Measurements from ENCODE around the gene KCNQ1OT1.

KCNQ1OT1 gene

DNA sequence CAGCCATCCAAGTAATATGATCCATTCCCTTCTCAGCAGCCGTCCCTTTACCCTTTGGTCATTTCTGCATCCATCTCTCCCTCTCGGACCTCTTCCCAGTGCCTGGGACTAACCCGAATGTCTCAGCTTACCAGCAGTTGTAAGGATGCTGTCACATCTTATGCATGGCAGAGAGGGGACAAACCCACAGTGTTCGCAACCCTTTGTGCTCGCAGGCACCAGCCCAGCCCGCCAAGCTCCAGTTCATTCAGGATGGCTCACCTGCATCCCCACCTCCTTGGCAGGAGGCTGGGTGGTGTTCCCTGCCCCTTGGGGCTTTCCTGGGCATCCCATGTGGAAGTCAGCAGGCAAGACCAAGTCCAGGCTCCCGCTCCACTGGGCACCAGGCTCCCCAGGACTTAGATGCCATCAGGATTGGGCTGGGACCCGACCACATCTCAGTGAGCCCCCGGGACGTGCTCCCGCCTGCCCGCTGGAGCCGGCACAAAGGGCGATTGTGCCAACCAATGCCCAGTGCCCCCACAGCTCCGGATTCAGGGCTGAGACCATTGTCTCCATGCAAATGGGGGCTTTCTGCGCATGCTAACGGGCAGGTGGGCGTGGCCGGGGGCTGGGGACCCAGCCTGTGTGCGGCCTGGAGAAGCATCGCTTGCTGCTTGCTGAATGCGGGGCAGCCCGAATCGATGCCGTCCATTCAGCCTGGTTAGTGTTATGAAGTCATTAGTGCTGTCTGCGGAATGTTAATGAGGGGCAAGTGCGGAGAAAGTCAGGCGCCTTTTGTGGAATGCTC, 108.6 kb downstream of the KCNQ1OT1 start:
- DNase-seq: no peak

DNA sequence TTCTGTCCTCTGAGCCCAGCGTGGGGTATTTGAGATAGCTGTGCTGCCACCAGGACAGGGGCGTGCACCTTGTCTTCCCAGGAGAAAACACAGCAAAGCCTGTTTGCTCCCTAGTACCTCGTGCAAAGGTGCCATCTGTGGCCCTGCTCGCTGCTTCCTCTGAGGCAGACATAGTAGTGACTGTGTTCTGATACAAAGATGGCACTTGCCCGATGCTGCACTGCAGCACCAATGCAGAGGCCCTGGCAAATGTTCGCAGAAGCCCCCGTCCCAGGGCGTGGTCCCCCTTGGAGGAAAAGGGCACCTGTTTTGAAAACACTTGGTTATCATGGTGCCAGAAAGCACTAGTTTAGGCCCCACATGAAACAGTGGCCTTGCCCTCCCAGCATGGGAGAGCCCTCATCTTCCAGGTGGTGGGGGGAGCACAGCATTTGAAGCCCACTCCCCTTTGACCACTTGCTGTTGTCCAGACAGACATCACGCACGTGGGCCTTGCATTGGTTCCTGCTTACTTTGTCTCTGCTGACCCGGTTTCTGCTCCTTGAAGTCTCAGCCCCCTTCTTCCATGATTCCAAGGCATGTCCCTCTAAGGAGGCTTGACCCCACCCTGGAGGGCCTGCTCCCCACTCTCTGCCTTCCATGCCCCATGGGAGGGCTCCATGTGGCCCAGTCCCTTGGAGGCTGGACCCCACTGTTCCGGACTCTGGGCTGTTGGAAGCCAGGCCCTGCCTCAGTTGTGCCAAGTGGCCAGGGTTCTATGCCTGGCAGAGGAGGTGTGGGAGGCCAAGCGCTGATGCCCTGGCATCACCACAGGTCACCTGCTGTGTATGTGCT, 109.4 kb downstream of the KCNQ1OT1 start:
- no peak for DNase-seq

DNA sequence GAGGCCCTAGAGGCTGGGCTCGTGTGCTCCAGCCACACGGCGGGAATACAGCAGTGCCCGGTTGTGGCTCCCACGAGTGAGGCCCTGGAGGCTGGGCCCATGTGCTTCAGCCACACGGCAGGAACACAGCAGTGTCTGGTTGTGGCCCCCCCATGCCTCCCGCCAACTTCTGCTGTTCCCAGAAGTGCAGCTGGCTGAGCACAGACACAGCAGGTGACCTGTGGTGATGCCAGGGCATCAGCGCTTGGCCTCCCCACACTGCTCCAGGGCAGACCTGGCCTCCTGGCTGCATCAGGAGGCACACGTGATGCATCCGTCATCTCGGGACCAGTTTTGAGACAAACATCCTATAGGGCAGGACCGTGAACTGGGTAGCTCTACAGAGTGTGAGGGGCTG, 110.3 kb downstream of the KCNQ1OT1 start:
- DNase-seq: no peak

DNA sequence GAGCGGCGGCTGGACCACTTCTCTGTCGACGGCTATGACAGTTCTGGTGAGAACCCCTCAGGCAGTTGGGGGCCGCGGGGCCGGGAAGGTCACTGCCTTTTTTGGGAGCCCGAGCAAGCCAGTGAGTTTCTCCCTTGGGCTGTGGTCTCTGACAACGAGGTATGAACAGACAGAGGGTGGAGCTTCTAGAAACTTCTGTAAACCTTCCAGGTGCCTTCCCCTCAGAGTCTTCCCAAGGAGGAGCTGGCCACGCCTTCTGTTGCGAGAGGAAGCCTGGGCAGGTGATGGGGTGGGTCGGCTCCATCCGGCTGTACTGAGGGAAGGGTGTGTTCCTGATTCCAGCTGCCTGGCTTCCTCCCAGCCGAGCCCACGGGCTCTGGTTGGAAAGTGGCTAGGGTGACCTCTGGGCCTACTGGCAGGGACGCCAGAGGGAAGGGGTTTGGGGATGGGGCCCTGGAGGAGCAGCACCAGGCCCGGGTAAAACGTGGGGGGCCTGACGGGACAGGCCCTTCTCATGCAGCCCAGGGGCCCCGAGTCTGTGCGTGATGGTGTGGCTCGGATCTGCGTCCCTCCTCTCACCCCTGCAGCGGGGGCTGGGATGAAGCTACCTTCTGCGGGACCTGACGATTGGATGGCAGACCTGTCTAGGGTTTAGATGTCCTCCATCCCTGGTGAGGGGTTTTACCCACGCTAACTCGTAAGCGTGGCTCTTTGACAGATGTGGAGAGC, 110.8 kb downstream of the KCNQ1OT1 start:
- DNase-seq: no peak

DNA sequence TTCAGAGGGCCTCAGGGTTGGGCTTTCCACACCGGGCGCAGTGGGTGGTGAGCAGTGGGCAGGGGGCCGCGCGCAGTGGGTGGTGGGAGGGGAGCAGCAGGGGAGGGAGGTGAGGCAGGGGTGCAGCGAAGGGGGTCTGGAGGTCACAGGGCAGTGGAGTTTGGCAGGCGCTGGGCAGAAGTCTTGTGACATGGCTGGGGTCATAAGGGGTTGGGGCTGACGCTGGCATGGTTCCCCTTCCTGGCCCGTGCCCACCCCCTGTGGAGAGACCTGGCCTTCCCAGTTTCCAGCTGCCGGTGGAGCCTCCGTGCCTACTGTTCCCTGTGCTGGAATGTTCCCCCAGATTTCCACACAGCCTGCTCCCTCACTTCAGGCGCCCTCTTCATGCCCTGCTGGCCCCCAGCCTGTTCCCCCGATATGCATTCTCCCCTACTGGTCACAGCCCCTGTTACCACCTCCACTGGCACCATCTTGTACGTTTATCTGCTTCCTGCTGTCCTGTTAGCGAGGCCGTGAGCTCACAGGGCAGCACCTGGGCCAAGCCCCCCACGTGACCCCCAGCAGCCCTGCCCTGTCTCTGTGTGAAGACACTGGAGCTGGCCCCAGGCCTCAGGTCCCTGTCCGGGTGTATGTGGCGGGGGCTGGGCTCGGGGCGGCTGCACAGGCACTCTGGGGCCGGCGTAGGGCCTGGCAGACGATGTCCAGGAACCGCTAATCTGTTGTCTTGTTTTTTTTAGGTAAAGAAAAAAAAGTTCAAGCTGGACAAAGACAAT, 111.6 kb downstream of the KCNQ1OT1 start:
- DNase-seq: no peak

DNA sequence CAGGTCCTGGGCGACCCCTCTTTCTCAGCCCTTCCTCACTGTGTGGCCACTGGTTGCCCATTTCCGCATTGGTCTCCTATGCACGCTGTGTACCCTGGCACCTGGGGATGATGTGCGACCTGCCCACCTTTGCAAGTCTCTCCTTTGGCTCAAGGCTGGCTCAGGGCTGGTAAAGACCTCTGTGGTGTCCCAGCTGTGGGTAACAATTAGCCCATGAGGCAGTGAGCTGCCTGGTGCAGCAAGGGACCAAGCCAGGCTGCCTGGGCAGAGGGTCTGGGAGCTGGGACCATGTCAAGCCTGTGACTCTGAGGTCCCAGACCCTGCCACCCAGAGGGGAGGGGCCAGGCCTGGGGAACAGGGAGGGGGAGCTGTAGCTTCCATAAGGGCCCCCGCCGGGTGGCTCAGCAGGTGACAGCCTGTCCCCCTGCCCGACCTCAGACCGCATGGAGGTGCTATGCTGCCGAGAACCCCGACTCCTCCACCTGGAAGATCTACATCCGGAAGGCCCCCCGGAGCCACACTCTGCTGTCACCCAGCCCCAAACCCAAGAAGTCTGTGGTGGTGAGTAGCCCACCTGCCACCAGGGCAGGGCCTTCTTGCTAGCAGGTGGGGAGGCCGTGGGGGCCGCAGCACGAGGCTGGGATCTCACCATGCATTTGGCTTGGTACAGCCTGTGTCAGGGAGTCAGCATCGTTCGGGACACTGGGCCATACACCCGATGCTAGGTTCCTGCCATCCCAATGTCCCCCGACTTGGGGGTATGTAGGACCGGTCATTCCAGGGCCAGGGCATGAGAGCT, 112.5 kb downstream of the KCNQ1OT1 start:
- no peak for DNase-seq

DNA sequence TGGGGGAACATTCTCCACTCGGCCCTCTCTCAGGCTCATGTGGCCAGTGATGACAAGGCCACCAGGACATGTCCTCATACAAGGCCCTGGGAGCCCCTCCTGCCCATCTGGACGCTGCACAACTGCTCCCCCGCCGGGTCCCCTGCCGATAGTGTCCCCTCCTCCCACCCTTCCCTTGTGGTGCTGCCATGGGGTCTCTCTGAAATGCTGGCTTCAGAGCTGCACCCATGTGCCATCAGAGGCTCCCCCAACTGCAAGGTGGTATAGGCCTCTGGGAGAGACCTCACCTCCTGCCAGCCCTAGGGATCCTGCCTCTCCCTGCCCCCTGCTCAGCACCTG, 113.0 kb downstream of the KCNQ1OT1 start:
- no peak for DNase-seq

DNA sequence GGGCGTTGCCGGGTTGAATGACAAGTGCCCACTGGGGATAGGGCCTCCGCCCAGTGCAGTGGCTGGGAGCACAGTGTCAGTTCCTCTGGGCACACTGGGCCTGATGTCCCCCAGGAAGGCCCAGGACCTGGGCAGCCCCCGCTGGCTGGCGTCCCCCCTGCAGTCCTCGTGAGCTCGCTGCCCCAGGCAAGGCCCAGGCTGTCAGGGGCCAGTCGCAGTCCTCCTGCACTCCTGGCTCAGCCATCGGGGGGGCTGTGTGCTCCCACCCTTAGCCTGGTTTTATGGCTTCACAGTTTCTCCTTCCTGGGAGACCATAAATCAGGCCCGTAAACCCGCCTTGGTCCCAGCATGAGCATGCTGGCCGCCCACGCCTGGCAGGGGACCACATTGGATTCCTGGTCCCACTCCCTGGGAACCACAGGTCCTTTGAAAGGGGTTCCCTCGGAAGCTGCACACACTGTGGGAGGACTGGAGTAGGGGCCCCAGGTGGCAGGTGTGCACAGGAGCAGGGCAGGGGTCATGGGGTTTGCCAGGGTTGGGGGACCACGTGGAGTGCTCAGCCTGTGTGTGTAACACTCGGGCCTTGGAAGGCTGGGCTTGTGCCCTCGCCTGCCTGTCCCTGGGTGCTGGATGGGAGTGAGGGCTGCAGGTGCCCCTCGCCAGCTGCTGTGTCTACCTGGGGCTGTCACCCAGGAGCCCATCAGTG, 113.6 kb downstream of the KCNQ1OT1 start:
- DNase-seq: no peak

DNA sequence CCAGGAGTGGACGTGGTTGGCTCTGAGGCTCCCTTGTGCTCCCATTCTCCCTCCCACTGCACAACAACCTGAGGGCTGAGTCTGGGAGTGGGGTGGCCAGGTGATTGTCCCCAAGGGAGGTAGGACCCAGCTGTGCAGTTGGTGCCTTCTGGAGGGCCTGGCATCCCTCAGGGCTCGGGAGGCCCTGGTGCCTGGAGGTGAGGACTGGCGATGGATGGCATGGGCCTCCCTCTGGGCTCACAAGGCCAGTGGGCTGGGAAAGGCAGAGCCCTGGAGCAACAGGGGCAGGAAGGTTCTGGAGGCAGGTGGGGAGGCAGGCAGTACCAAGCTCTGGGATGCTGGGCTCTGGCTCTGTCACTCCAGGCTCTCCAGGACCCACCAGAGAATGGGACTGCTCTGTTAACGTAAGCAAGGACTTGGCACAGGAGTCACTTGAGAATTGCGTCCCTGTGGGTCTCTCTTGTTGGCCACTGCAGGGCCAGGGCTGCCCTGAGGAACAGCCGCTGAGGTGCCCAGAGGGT, 114.2 kb downstream of the KCNQ1OT1 start:
- DNase-seq: no peak

DNA sequence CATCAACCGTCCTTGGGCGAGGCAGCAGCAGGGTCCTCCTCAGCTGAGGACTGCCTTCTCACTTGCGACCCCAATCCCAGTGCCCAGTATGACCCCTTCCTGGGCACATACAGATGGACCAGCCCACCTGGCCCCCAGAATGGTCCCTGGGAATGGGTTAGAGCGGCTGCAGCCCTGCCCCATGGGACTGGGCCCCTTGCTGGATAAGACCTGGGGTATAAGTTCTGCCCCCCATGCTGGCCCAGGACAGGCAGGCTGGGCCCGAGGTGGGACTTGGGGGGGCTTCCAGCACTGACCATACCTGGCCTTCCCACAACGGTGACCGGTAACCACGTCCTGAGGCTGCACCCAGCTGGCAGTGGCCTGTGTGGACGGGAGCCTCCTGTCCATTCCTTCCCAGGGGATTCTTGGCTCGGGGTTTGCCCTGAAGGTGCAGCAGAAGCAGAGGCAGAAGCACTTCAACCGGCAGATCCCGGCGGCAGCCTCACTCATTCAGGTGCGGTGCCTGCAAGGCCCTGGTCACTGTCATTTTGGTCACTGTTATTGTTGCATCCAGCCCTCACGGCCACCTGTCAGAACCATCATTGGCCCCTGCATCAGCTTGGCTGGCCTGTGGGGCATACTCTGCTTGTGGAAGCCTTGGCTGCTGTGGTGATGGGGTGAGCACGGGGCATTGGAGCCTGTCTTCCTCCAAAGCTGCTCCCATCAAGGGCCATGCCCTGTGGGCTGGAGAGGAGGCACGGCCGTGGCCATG, 114.8 kb downstream of the KCNQ1OT1 start:
- no peak for DNase-seq

DNA sequence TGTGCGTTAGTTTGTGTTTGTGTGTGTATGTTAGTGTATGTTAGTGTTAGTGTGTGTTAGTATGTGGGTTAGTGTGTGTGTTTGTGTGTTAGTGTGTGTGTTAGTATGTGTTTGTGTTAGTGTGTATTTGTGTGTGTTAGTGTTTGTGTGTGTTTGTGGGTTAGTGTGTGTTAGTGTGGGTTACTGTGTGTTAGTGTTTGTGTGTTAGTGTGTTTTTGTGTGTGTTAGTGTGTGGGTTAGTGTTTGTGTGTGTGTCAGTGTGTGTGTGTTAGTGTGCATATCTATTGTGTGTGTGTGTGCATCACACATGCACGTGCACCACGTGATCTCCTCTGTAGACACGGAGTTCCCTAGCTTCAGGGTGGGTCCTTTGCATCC, 115.4 kb downstream of the KCNQ1OT1 start:
- no peak for DNase-seq

DNA sequence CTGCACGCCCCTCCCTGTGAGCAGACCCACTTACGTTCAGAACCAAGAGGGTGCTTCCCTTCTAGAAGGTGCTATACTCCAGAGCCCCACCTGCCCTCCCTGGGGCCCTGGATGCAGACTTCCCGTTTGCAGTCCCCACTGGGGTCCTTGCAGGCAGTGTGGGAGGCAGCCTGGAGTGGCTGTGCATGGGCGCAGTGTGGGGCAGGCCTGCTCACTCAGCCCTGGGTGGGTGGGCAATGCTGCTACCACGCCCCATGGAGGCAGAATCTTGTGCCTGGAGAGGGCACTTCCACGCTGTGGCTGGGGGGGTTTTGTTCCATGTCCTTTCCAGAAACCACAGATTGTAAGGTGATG, 116.2 kb downstream of the KCNQ1OT1 start:
- DNase-seq: no peak

DNA sequence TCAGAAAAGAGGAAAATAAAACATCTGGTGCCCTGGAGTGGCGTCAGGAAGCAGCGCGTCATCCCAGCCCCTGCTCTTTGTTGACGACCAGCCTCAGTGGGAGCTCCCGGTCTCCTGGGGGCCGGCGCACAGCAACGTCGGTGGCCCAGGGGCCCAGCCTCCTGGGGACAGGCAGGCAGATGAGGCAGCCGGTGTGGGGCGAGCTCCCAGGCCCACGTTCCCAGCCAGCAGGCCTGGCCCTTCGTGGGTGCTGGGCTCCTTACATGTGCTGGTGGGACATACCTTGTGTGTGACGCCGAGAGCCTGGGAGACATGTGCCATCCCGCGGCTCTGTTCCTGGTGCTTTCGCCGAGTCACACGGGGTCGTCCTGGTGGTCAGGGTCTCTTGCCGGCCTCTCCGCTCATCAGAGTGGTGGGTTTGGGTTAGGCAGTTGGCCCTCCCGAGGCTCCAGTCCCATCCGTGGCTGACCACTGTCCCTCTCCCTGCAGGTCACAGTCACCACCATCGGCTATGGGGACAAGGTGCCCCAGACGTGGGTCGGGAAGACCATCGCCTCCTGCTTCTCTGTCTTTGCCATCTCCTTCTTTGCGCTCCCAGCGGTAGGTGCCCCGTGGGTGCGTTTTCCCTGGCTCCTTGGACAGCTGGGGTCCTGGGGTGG, 116.7 kb downstream of the KCNQ1OT1 start:
- no peak for DNase-seq

DNA sequence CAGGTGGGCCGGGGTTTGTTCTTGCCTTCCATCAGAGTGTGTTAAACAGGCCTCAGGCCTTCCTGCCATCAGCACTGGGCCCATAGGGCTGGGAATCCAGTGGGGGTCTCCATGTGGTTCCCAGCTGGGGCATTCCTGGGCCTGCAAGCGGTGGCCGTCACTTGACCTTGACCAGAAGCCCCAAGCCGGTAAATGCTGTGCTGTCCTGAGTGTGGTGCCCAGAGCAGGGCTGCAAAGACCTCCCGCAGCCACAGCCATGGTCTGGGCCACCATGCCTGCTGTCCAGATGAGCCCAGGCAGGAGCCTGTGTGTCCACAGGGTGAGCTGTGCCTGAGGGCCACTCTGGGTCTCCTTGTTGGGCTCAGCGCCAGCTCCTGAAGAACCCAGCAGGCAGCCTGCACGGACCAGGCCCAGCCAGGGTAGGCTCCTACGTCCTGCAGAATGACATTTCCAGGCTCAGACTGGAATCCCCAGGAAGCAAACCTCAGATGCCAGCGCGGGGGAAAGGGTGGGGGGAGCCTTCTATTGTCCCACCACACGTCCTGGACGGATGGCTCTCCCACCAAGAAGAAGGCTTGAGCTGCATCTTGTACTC, 117.3 kb downstream of the KCNQ1OT1 start:
- no peak for DNase-seq

DNA sequence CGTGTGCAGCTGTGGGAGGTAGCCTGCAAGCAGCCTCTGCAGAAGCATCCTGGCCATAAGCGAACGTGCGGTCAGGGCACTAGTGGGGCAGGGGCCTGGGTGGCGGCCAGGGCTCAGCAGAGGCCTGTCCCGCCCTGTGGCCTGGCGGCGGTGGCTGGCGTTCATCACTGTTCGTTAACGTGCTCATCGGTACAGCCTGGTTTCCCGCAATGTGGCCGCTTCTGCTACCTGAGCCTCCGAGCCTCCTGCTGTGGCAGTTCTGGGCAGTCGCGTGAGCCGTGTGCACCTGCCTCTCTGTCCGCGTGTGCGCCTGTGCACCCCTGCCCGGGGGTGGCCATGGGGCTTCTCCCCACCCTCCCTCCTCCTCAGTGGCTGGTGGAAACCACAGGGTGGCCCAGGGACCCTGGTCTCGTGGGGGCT, 117.9 kb downstream of the KCNQ1OT1 start:
- DNase-seq: no peak

DNA sequence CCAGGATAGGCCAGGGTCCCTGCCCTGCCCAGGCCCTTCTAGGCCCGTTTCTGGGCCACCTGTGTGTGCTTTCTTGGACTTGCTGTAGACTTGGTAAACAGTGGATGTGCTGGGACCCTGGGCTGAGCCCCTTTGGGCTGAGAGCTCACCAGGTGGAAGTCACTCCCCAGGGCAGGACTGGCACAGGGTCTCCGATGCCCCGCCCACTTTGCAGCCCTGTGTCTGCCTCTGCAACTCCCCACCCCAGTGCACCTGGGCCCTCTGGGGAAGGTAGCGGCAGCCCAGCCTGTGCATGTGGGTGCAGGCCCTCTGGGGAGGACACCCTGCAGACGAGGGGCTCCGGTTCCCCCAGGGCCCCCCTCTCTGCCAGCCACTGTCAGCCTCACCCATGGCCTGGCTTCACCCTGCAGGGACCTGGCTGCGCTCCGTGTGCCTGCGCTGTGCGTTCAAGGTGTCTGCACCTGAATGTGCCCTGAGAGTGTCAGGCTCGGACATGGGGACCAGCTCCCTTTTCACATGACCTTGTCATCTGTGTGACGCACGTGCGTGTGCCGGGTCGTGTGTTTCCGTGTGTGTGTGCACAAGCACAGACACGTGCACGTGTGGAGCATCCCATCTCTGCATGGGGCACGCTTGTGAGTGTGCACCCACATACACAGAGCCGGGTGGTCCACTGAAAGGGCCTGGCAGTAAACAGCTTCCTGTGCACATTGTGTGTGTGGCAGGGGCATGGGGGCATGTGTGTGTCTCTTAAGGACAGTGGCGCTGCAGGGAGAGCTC, 118.5 kb downstream of the KCNQ1OT1 start:
- DNase-seq: no peak

DNA sequence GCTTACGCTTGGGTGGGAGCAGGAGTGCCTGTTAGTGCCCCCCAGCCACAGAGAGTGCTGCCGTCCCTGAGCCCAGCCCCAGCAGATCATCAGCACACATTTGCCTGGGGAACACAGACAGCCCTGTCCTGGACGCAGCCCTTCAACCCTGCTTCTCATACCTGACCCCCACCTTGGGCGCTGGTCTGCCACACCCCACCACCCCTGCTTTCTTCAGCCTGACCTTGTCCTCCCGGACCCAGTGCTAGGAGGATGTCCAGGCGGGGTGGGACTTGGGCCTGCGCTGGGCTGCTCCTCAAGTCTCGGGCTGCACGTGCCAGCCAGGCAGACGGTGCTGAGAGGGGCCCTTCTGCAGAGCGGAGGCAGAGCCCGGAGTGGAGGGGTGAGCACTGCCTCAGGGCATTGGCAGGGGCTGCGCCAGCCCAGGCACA, 119.2 kb downstream of the KCNQ1OT1 start:
- no peak for DNase-seq

DNA sequence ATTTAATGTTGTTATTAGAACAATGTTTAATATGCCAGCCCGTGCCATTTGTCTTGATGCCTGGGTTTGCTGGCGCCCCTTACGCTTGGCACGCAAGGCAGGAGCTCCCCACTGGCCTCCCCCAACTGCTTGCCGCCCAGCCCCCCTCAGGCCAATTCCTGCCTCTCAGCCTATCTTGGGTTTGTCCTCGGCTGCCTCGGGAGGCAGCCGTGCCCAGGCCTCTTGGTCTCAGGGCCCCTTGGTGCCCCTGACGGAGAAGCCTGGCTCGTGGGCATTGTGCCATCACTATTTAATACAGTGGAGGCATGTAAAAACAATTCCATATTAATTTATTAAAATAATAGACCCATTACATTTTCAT, 119.8 kb downstream of the KCNQ1OT1 start:
- no peak for DNase-seq

Data from suppressor macrophage treated with lipopolysaccharide for 4 hours (primary cell).